Prostate gland (tissue), 2 donors: ENCODE measurements around the gene ORC4.

Experiments
- POLR2A ChIP-seq: fragments of 450-650 bp; IDR thresholded peaks from one replicate; pipeline ENCODE4 v1.6.1; 2016; ENCODE audit warnings: antibody characterized with exemption, mild to moderate bottlenecking
- POLR2AphosphoS5 ChIP-seq: sonication (generic); formaldehyde crosslinking; IDR thresholded peaks from one replicate; pipeline ENCODE4 v1.6.1; 2017; ENCODE audit warnings: antibody characterized with exemption
- TF ChIP-seq, protein P1 (sequence below), 4 experiments: fragments of 200-600 bp in 2 of 4; fragments of 450-650 bp in 2 of 4; sonication (generic) in 2 of 4; IDR thresholded peaks; 1 replicate in 3 of 4; 2 replicates in 1 of 4; pipeline ENCODE4 v1.5.1; 2016 to 2019; ENCODE audit warnings: antibody characterized with exemption in 4 of 4, mild to moderate bottlenecking in 2 of 4, moderate library complexity in 2 of 4

DNA sequence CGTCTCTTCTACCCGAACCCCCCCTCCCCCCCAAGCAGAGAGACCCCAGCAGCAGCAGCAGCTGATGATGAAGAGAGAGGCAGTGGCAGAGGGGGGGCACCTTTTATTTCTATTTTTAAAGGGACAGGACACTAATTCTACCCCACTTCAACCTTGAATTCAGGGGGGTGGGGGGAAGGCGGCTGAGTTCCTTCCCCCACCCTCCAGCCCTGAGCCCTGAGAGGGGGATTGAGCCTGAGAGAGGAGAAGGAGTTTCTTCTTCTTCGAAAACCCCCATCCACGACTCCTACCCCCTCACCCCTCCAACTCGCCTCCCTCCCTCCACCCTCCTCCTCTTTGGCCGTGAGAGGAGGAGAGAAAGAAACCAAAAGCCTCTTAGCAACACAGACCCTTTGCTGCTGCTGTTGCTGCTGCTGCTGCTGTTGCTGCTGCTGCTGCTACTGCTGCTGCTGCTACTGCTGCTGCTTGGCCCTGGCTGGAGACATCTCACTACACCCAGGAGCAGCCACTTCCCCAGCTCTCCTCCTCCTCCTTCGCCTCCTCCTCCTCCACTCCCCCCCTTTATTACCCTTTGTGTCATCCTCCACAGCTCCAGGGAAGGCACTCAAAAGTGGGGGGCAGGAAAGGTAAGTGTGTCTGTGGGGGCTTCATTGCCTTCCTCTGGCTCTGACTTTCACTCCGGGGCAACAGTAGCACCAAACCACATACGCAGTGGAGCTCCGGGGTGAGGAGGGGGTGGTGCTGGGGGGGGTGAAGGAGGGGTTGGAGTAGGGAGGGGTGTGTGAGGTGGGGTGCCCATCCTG is 723 bp upstream of the ORC4 start, which contains the start of gene MBD5:
- TF ChIP-seq POLR2AphosphoS5 (no peak), POLR2A (no peak)
- TF ChIP-seq, protein P1, sequence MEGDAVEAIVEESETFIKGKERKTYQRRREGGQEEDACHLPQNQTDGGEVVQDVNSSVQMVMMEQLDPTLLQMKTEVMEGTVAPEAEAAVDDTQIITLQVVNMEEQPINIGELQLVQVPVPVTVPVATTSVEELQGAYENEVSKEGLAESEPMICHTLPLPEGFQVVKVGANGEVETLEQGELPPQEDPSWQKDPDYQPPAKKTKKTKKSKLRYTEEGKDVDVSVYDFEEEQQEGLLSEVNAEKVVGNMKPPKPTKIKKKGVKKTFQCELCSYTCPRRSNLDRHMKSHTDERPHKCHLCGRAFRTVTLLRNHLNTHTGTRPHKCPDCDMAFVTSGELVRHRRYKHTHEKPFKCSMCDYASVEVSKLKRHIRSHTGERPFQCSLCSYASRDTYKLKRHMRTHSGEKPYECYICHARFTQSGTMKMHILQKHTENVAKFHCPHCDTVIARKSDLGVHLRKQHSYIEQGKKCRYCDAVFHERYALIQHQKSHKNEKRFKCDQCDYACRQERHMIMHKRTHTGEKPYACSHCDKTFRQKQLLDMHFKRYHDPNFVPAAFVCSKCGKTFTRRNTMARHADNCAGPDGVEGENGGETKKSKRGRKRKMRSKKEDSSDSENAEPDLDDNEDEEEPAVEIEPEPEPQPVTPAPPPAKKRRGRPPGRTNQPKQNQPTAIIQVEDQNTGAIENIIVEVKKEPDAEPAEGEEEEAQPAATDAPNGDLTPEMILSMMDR (IDR thresholded peaks at IDR 0.05) = no peak
